SK-N-SH (cell line): ENCODE data around the gene LCN10. TPM values are rescaled to one million over a fixed set of nuclear protein-coding genes. Genes with fewer than 3 reads are reported as not detected.

Source experiments
- CTCF ChIA-PET: fragments of 300-600, 350-600 bp; formaldehyde crosslinking; extraction: SDS; loops from one replicate; lab custom pipeline; 2021; lab: Yijun Ruan, JAX
- POLR2A ChIA-PET: fragments of 350-600 bp; sonication (Branson Sonifier 250); formaldehyde crosslinking; extraction: SDS; loops from one replicate; lab custom pipeline; 2020; ENCODE audit warnings: antibody characterized with exemption, inconsistent platforms; lab: Yijun Ruan, JAX
- DNase-seq: peaks from one replicate; pipeline ENCODE4 v3.0.0; 2012
- H2AFZ ChIP-seq: fragments of 200-600 bp; sonication (generic); 2 replicates; pipeline ENCODE4 v1.8.1; 2016; ENCODE audit warnings: antibody characterized with exemption, mild to moderate bottlenecking, low read depth
- H3F3A ChIP-seq: fragments of 200-600 bp; sonication (generic); replicated peaks from 2 replicates; pipeline ENCODE3; 2016; ENCODE audit warnings: antibody characterized with exemption, mild to moderate bottlenecking; ENCODE audit not compliant: insufficient read depth
- H3K27ac ChIP-seq, 2 experiments: fragments of 200-500 bp in 1 of 2; fragments of 200-600 bp in 1 of 2; sonication (Bioruptor generic) in 1 of 2; sonication (generic), shearing (Covaris generic) in 1 of 2; 2 replicates each; pipeline versions ENCODE4 v1.5.1 to v1.6.1; 2014 to 2016; ENCODE audit warnings: low read depth in 2 of 2, inconsistent platforms in 1 of 2, low read length in 1 of 2, mild to moderate bottlenecking in 1 of 2, mixed read lengths in 1 of 2
- H3K27me3 ChIP-seq: fragments of 200-600 bp; sonication (generic), shearing (Covaris generic); 2 replicates; pipeline ENCODE4 v1.6.1; 2016; ENCODE audit warnings: mixed run types; ENCODE audit not compliant: insufficient read depth
- H3K36me3 ChIP-seq, 2 experiments: fragments of 200-500 bp in 1 of 2; fragments of 200-600 bp in 1 of 2; sonication (Bioruptor generic) in 1 of 2; sonication (generic) in 1 of 2; replicated peaks in 1 of 2; 2 replicates each; pipeline versions ENCODE3 to v1.5.1; 2014 to 2016; ENCODE audit warnings: low read length in 1 of 2, mild to moderate bottlenecking in 1 of 2; ENCODE audit not compliant: insufficient read depth in 2 of 2, control insufficient read depth in 1 of 2
- H3K4me1 ChIP-seq, 2 experiments: fragments of 200-500 bp in 1 of 2; fragments of 200-600 bp in 1 of 2; sonication (Bioruptor generic) in 1 of 2; sonication (generic), shearing (Covaris generic) in 1 of 2; 2 replicates each; pipeline versions ENCODE4 v1.5.1 to v1.6.1; 2014 to 2016; ENCODE audit warnings: low read depth in 1 of 2, low read length in 1 of 2, mixed run types in 1 of 2; ENCODE audit not compliant: insufficient read depth in 2 of 2, control insufficient read depth in 1 of 2
- H3K4me2 ChIP-seq: fragments of 200-600 bp; sonication (generic), shearing (Covaris generic); 2 replicates; pipeline ENCODE4 v1.6.1; 2017; ENCODE audit warnings: mixed run types
- H3K4me3 ChIP-seq, 2 experiments: fragments of 200-500 bp in 1 of 2; fragments of 200-600 bp in 1 of 2; sonication (Bioruptor generic) in 1 of 2; sonication (generic), shearing (Covaris generic) in 1 of 2; 2 replicates each; pipeline versions ENCODE4 v1.5.1 to v1.8.1; 2014 to 2016; ENCODE audit warnings: low read depth in 2 of 2, inconsistent platforms in 1 of 2, low read length in 1 of 2, mild to moderate bottlenecking in 1 of 2, mixed read lengths in 1 of 2, moderate library complexity in 1 of 2
- H3K79me2 ChIP-seq: fragments of 200-600 bp; sonication (generic); 2 replicates; pipeline ENCODE4 v1.8.1; 2017; ENCODE audit warnings: mild to moderate bottlenecking; ENCODE audit not compliant: insufficient read depth
- H3K9ac ChIP-seq: fragments of 200-600 bp; sonication (generic); 2 replicates; pipeline ENCODE4 v1.6.1; 2017; ENCODE audit warnings: mixed run types
- H3K9me2 ChIP-seq: fragments of 200-600 bp; sonication (generic); 2 replicates; pipeline ENCODE4 v1.6.1; 2017; ENCODE audit warnings: mixed run types
- H3K9me3 ChIP-seq: fragments of 200-600 bp; sonication (generic); 2 replicates; pipeline ENCODE4 v1.6.1; 2017; ENCODE audit warnings: mixed run types, mild to moderate bottlenecking, moderate library complexity
- H4K20me1 ChIP-seq: fragments of 200-600 bp; sonication (generic); 2 replicates; pipeline ENCODE4 v1.6.1; 2017; ENCODE audit warnings: mild to moderate bottlenecking, mixed run types; ENCODE audit not compliant: insufficient read depth
- ELF1 ChIP-seq: IDR thresholded peaks from 2 replicates; pipeline ENCODE4 v1.4.0; 2012
- EP300 ChIP-seq, 2 experiments: IDR thresholded peaks; 2 replicates each; pipeline versions ENCODE4 v1.4.0 to v1.6.1; 2012; ENCODE audit warnings: borderline replicate concordance in 1 of 2, low read depth in 1 of 2, low read length in 1 of 2
- FOXJ3 ChIP-seq: sonication (generic); formaldehyde crosslinking; IDR thresholded peaks from 2 replicates; pipeline ENCODE4 v1.5.1; 2020; ENCODE audit warnings: mild to moderate bottlenecking, missing genetic modification reagents
- GABPA ChIP-seq: IDR thresholded peaks from 2 replicates; pipeline ENCODE4 v1.4.0; 2012; ENCODE audit warnings: low read depth, mild to moderate bottlenecking
- GATA2 ChIP-seq: sonication (generic); formaldehyde crosslinking; IDR thresholded peaks from 2 replicates; pipeline ENCODE4 v1.5.0; 2020; ENCODE audit warnings: mild to moderate bottlenecking, missing genetic modification reagents
- JUND ChIP-seq: IDR thresholded peaks from 2 replicates; pipeline ENCODE4 v1.4.0; 2012
- MEF2A ChIP-seq: IDR thresholded peaks from 2 replicates; pipeline ENCODE4 v1.4.0; 2012; ENCODE audit warnings: low read depth, borderline replicate concordance
- RAD21 ChIP-seq: IDR thresholded peaks from 2 replicates; pipeline ENCODE4 v1.6.1; 2012; ENCODE audit warnings: mild to moderate bottlenecking, low read length
- SIN3A ChIP-seq: IDR thresholded peaks from 2 replicates; pipeline ENCODE4 v1.6.1; 2012; ENCODE audit warnings: low read depth, mild to moderate bottlenecking, low read length, moderate library complexity, borderline replicate concordance
- USF1 ChIP-seq: IDR thresholded peaks from 2 replicates; pipeline ENCODE4 v1.4.0; 2012; ENCODE audit warnings: low read depth, borderline replicate concordance
- YY1 ChIP-seq: IDR thresholded peaks from 2 replicates; pipeline ENCODE4 v1.4.0; 2012; ENCODE audit warnings: low read depth, mild to moderate bottlenecking
- WGBS: methylation state at CpG from one replicate; pipeline ENCODE4 v1.1.6; 2017; ENCODE audit warnings: low lambda C conversion rate; 5-methylcytosine and 5-hydroxymethylcytosine counted together
- polyA plus RNA-seq, 3 experiments: library from polyadenylated mRNA; depleted of rRNA; stranded (reverse); fragments of >200 nt; gene quantifications; 2 replicates each; pipeline ENCODE4 v1.2.3, GENCODE V29; 2012
- TF ChIP-seq, protein P1 (sequence below): IDR thresholded peaks from 2 replicates; pipeline ENCODE4 v1.4.0; 2012; ENCODE audit warnings: low read depth, borderline replicate concordance
- TF ChIP-seq, protein P2 (sequence below): IDR thresholded peaks from 2 replicates; pipeline ENCODE4 v1.4.0; 2012; ENCODE audit warnings: low read depth
- TF ChIP-seq, protein P3 (sequence below): fragments of 200-600 bp; sonication (generic); IDR thresholded peaks from 2 replicates; pipeline ENCODE4 v1.6.1; 2017; ENCODE audit warnings: antibody characterized with exemption, mild to moderate bottlenecking, moderate library complexity

The LCN10 gene
- polyA plus RNA-seq, 1 of the 3 experiments (the other 2 are of a cell fraction): not detected

- no peak overlapping the region for H3K4me2 ChIP-seq
Observed at GRCh38 chr9:136692185-136693134, 50.3 kb downstream of the LCN10 start.

More at GRCh38 chr9:136692185-136693134, 50.3 kb downstream of the LCN10 start:
- no peaks in the 10 kb centered on the region for H3K36me3 ChIP-seq
- no peaks in the 10 kb centered on the region for H3K9me3 ChIP-seq
- no peaks in the 10 kb centered on the region for H3F3A ChIP-seq
- H3K9me2 ChIP-seq: no peaks in the 10 kb centered on the region
- no peaks in the 10 kb centered on the region for H4K20me1 ChIP-seq
- TF ChIP-seq ELF1 (no peak), EP300 (IDR thresholded peaks at IDR 0.05; ENCODE audit: borderline replicate concordance in 1 of 2, low read depth in 1 of 2, low read length in 1 of 2) (no peak), RAD21 (no peak), FOXJ3 (CRISPR knock-in tag) (no peak), GABPA (no peak), MEF2A (no peak), USF1 (no peak), GATA2 (CRISPR knock-in tag) (no peak), JUND (no peak), YY1 (no peak), SIN3A (no peak)
- TF ChIP-seq, protein P1, sequence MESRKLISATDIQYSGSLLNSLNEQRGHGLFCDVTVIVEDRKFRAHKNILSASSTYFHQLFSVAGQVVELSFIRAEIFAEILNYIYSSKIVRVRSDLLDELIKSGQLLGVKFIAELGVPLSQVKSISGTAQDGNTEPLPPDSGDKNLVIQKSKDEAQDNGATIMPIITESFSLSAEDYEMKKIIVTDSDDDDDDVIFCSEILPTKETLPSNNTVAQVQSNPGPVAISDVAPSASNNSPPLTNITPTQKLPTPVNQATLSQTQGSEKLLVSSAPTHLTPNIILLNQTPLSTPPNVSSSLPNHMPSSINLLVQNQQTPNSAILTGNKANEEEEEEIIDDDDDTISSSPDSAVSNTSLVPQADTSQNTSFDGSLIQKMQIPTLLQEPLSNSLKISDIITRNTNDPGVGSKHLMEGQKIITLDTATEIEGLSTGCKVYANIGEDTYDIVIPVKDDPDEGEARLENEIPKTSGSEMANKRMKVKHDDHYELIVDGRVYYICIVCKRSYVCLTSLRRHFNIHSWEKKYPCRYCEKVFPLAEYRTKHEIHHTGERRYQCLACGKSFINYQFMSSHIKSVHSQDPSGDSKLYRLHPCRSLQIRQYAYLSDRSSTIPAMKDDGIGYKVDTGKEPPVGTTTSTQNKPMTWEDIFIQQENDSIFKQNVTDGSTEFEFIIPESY: no peak
- TF ChIP-seq, protein P2, sequence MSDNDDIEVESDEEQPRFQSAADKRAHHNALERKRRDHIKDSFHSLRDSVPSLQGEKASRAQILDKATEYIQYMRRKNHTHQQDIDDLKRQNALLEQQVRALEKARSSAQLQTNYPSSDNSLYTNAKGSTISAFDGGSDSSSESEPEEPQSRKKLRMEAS: no peak
- TF ChIP-seq, protein P3, sequence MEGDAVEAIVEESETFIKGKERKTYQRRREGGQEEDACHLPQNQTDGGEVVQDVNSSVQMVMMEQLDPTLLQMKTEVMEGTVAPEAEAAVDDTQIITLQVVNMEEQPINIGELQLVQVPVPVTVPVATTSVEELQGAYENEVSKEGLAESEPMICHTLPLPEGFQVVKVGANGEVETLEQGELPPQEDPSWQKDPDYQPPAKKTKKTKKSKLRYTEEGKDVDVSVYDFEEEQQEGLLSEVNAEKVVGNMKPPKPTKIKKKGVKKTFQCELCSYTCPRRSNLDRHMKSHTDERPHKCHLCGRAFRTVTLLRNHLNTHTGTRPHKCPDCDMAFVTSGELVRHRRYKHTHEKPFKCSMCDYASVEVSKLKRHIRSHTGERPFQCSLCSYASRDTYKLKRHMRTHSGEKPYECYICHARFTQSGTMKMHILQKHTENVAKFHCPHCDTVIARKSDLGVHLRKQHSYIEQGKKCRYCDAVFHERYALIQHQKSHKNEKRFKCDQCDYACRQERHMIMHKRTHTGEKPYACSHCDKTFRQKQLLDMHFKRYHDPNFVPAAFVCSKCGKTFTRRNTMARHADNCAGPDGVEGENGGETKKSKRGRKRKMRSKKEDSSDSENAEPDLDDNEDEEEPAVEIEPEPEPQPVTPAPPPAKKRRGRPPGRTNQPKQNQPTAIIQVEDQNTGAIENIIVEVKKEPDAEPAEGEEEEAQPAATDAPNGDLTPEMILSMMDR: no peak
- no peak overlapping the region for H3K9ac ChIP-seq
- H3K27ac ChIP-seq: no peak overlapping the region
- no peak overlapping the region for H3K4me3 ChIP-seq
- H3K27me3 ChIP-seq: no peaks in the 10 kb centered on the region
- CTCF ChIA-PET: interaction anchor here (3.2 kb wide), 1 partner anchor 46 kb away, joined by 8 read pairs; no protein-coding TSS in a partner anchor
- H3K79me2 ChIP-seq: no peaks in the 10 kb centered on the region
- H3K4me1 ChIP-seq: peaks cover 0 to 30% of the 10 kb centered on the region in 2 experiments; a peak in 1 of 4 replicates
- no peak for DNase-seq
- H2AFZ ChIP-seq: no peak overlapping the region
- WGBS: 94% methylated on average over 15 of the region's 46 CpGs
- POLR2A ChIA-PET: no interaction called here
